HepG2 (cell line): ENCODE measurements around the gene ROMO1. TPM values are rescaled to one million over a fixed set of nuclear protein-coding genes. Genes with fewer than 3 reads are reported as not detected.

Source experiments
- AHDC1 ChIP-seq: sonication (generic); formaldehyde crosslinking; IDR thresholded peaks from 2 replicates; pipeline ENCODE4 v1.5.1; 2020; ENCODE audit warnings: mild to moderate bottlenecking, missing genetic modification reagents, borderline replicate concordance
- EEA1 ChIP-seq: sonication (generic); formaldehyde crosslinking; IDR thresholded peaks from 2 replicates; pipeline ENCODE4 v1.5.1; 2020; ENCODE audit warnings: mild to moderate bottlenecking, missing genetic modification reagents, borderline replicate concordance
- GABPA ChIP-seq, 2 experiments: IDR thresholded peaks; 2 replicates each; pipeline ENCODE4 v1.6.1; 2011 to 2016; ENCODE audit warnings: low read depth in 2 of 2, low read length in 1 of 2, missing biosample characterization in 1 of 2, missing genetic modification characterization in 1 of 2
- HOXA7 ChIP-seq: sonication (generic); formaldehyde crosslinking; IDR thresholded peaks from 2 replicates; pipeline ENCODE4 v1.8.1; 2022; ENCODE audit warnings: mild to moderate bottlenecking, missing genetic modification reagents, moderate library complexity
- MIER3 ChIP-seq: IDR thresholded peaks from 2 replicates; pipeline ENCODE4 v1.6.1; 2016; ENCODE audit warnings: missing compliant biosample characterization, borderline replicate concordance
- MNT ChIP-seq: fragments of 450-650 bp; IDR thresholded peaks from 2 replicates; pipeline ENCODE4 v1.6.1; 2016
- NCOA1 ChIP-seq: sonication (generic); formaldehyde crosslinking; IDR thresholded peaks from 2 replicates; pipeline ENCODE4 v1.9.0; 2021; ENCODE audit warnings: missing genetic modification reagents
- PRMT3 ChIP-seq: sonication (generic); formaldehyde crosslinking; IDR thresholded peaks from 2 replicates; pipeline ENCODE4 v1.8.1; 2022; ENCODE audit warnings: low read depth, mild to moderate bottlenecking, moderate library complexity, missing genetic modification reagents, borderline replicate concordance
- ZBTB20 ChIP-seq: sonication (generic); formaldehyde crosslinking; IDR thresholded peaks from 2 replicates; pipeline ENCODE4 v1.8.1; 2023; ENCODE audit warnings: missing genetic modification reagents, low read depth, mild to moderate bottlenecking, borderline replicate concordance
- ZBTB38 ChIP-seq: sonication (generic); formaldehyde crosslinking; IDR thresholded peaks from 2 replicates; pipeline ENCODE4 v1.5.1; 2020; ENCODE audit warnings: mild to moderate bottlenecking, missing genetic modification reagents
- ZBTB44 ChIP-seq: sonication (generic); formaldehyde crosslinking; IDR thresholded peaks from 2 replicates; pipeline ENCODE4 v1.4.0; 2020; ENCODE audit warnings: missing genetic modification reagents
- ZFP90 ChIP-seq: sonication (generic); formaldehyde crosslinking; IDR thresholded peaks from 2 replicates; pipeline ENCODE4 v1.8.0; 2022; ENCODE audit warnings: missing genetic modification reagents, mild to moderate bottlenecking, inconsistent platforms, borderline replicate concordance
- ZNF512 ChIP-seq: sonication (generic); formaldehyde crosslinking; IDR thresholded peaks from 2 replicates; pipeline ENCODE4 v1.4.0; 2020; ENCODE audit warnings: mild to moderate bottlenecking, missing genetic modification reagents
- ZNF589 ChIP-seq: sonication (generic); formaldehyde crosslinking; conservative IDR thresholded peaks from 2 replicates; pipeline ENCODE4 v1.8.0; 2022; ENCODE audit warnings: mild to moderate bottlenecking, moderate library complexity, missing genetic modification reagents
- ZNF607 ChIP-seq: sonication (generic); formaldehyde crosslinking; IDR thresholded peaks from 2 replicates; pipeline ENCODE4 v1.5.1; 2020; ENCODE audit warnings: missing genetic modification reagents, mild to moderate bottlenecking, borderline replicate concordance
- ZSCAN25 ChIP-seq: sonication (generic); formaldehyde crosslinking; IDR thresholded peaks from 2 replicates; pipeline ENCODE4 v1.8.0; 2022; ENCODE audit warnings: mild to moderate bottlenecking, missing genetic modification reagents
- polyA plus RNA-seq, 8 experiments: library from polyadenylated mRNA; depleted of rRNA in 3 of 8; stranded (reverse) in 7 of 8; unstranded in 1 of 8; fragments of >200 nt; fragmentation: Illumina TruSeq in 4 of 8; extraction: Trizol in 4 of 8; gene quantifications; 2 replicates each; pipeline versions ENCODE4 v1.2.1 to v1.2.3, GENCODE V29; 2011 to 2016; ENCODE audit warnings: low read depth in 4 of 8, missing spikeins in 1 of 8, mixed read lengths in 1 of 8; ENCODE audit not compliant: insufficient read depth in 1 of 8
- total RNA-seq, 5 experiments: library from RNA; depleted of rRNA; stranded (reverse); fragments of >200 nt; fragmentation: Illumina TruSeq; extraction: Trizol; gene quantifications; 2 replicates each; pipeline ENCODE4 v1.2.3, GENCODE V29; 2016; ENCODE audit warnings: low read depth in 1 of 5

Gene ROMO1
- total and polyA plus RNA-seq, 2 of the 13 experiments (the other 11 are each of a cell fraction or from before 2014, with no cell fraction given), result 636 to 755 TPM

- TF ChIP-seq AHDC1 (CRISPR knock-in tag), result no peak
- no peak; the same call in 1 of the 2 replicates for TF ChIP-seq ZNF512 (CRISPR knock-in tag)
- TF ChIP-seq MIER3 (CRISPR knock-in tag), result no peak
- 0 out of 2 replicates have a peak, but pooled peaks have one; percentile 36 for TF ChIP-seq ZBTB38 (CRISPR knock-in tag)
- TF ChIP-seq ZSCAN25, result no peak
- no peak for TF ChIP-seq ZBTB44 (CRISPR knock-in tag)
- no peak for TF ChIP-seq HOXA7 (CRISPR knock-in tag)
- 0 out of 2 replicates have a peak, but pooled peaks have one; percentile 66 for TF ChIP-seq NCOA1
- TF ChIP-seq ZFP90 (CRISPR knock-in tag), result peak; percentile 91
- TF ChIP-seq MNT, result no peak
- TF ChIP-seq EEA1, result no peak
- 0 out of 2 replicates have a peak, but pooled peaks have one; percentile 54 for TF ChIP-seq ZBTB20 (CRISPR knock-in tag)
- no peak for TF ChIP-seq GABPA (IDR thresholded peaks at IDR 0.05; ENCODE audit: low read depth, low read length)
- TF ChIP-seq GABPA (CRISPR knock-in tag; IDR thresholded peaks at IDR 0.05; ENCODE audit: low read depth), result no peak
- TF ChIP-seq ZNF607, result 0 out of 2 replicates have a peak, but pooled peaks have one; percentile 51
- TF ChIP-seq PRMT3 (CRISPR knock-in tag), result 0 out of 2 replicates have a peak, but pooled peaks have one; percentile 82
- 0 out of 2 replicates have a peak, but pooled peaks have one; percentile 22 for TF ChIP-seq ZNF589 (CRISPR knock-in tag)
Measured at GRCh38 chr20:35702051-35702823, 3.0 kb downstream of the ROMO1 start (continued).
